HepG2 (cell line): ENCODE results near the gene MRPL58. TPM values are rescaled to one million over a fixed set of nuclear protein-coding genes. Genes with fewer than 3 reads are reported as not detected.

Experiments
- ARNT ChIP-seq: fragments of 450-650 bp; IDR thresholded peaks from 2 replicates; pipeline ENCODE4 v1.6.1; 2017
- BCL3 ChIP-seq: sonication (generic); formaldehyde crosslinking; IDR thresholded peaks from 2 replicates; pipeline ENCODE4 v1.5.1; 2020; ENCODE audit warnings: mild to moderate bottlenecking, missing genetic modification reagents, moderate library complexity
- DZIP1 ChIP-seq: sonication (generic); formaldehyde crosslinking; IDR thresholded peaks from 2 replicates; pipeline ENCODE4 v1.5.0; 2020; ENCODE audit warnings: mild to moderate bottlenecking, missing genetic modification reagents
- GABPA ChIP-seq, 2 experiments: IDR thresholded peaks; 2 replicates each; pipeline ENCODE4 v1.6.1; 2011 to 2016; ENCODE audit warnings: low read depth in 2 of 2, low read length in 1 of 2, missing biosample characterization in 1 of 2, missing genetic modification characterization in 1 of 2
- HOXA3 ChIP-seq: sonication (generic); formaldehyde crosslinking; IDR thresholded peaks from 2 replicates; pipeline ENCODE4 v1.5.0; 2020; ENCODE audit warnings: missing genetic modification reagents
- PHF20 ChIP-seq: sonication (generic); formaldehyde crosslinking; IDR thresholded peaks from 2 replicates; pipeline ENCODE4 v1.5.0; 2020; ENCODE audit warnings: mild to moderate bottlenecking, missing genetic modification reagents
- SATB2 ChIP-seq: sonication (generic); formaldehyde crosslinking; IDR thresholded peaks from 2 replicates; pipeline ENCODE4 v1.5.0; 2020; ENCODE audit warnings: missing genetic modification reagents
- STAG1 ChIP-seq: sonication (generic); formaldehyde crosslinking; IDR thresholded peaks from 2 replicates; pipeline ENCODE4 v1.4.0; 2020; ENCODE audit warnings: missing genetic modification reagents
- USF2 ChIP-seq, 2 experiments: sonication (generic) in 1 of 2; formaldehyde crosslinking in 1 of 2; IDR thresholded peaks; 2 replicates each; pipeline versions ENCODE4 v1.5.1 to v1.6.1; 2011 to 2020; ENCODE audit warnings: borderline replicate concordance in 1 of 2, low read depth in 1 of 2, low read length in 1 of 2, mild to moderate bottlenecking in 1 of 2, missing genetic modification reagents in 1 of 2, moderate library complexity in 1 of 2
- ZBTB26 ChIP-seq: IDR thresholded peaks from 2 replicates; pipeline ENCODE4 v1.6.1; 2016; ENCODE audit warnings: missing compliant biosample characterization, missing genetic modification reagents, borderline replicate concordance
- ZNF432 ChIP-seq: sonication (generic); formaldehyde crosslinking; IDR thresholded peaks from 2 replicates; pipeline ENCODE4 v1.5.0; 2020; ENCODE audit warnings: missing genetic modification reagents, mild to moderate bottlenecking, borderline replicate concordance
- ZNF574 ChIP-seq: sonication (generic); formaldehyde crosslinking; IDR thresholded peaks from 2 replicates; pipeline ENCODE4 v1.4.0; 2020; ENCODE audit warnings: missing genetic modification reagents
- ZNF589 ChIP-seq: sonication (generic); formaldehyde crosslinking; conservative IDR thresholded peaks from 2 replicates; pipeline ENCODE4 v1.8.0; 2022; ENCODE audit warnings: mild to moderate bottlenecking, moderate library complexity, missing genetic modification reagents
- ZNF768 ChIP-seq: sonication (generic); formaldehyde crosslinking; IDR thresholded peaks from 2 replicates; pipeline ENCODE4 v1.4.0; 2020; ENCODE audit warnings: missing genetic modification reagents
- ZNF772 ChIP-seq: sonication (generic); formaldehyde crosslinking; IDR thresholded peaks from 2 replicates; pipeline ENCODE4 v1.5.0; 2020; ENCODE audit warnings: mild to moderate bottlenecking, missing genetic modification reagents
- ZNF776 ChIP-seq: sonication (generic); formaldehyde crosslinking; IDR thresholded peaks from 2 replicates; pipeline ENCODE4 v1.4.0; 2020; ENCODE audit warnings: mild to moderate bottlenecking, missing genetic modification reagents
- polyA plus RNA-seq, 8 experiments: library from polyadenylated mRNA; depleted of rRNA in 3 of 8; stranded (reverse) in 7 of 8; unstranded in 1 of 8; fragments of >200 nt; fragmentation: Illumina TruSeq in 4 of 8; extraction: Trizol in 4 of 8; gene quantifications; 2 replicates each; pipeline versions ENCODE4 v1.2.1 to v1.2.3, GENCODE V29; 2011 to 2016; ENCODE audit warnings: low read depth in 4 of 8, missing spikeins in 1 of 8, mixed read lengths in 1 of 8; ENCODE audit not compliant: insufficient read depth in 1 of 8
- total RNA-seq, 5 experiments: library from RNA; depleted of rRNA; stranded (reverse); fragments of >200 nt; fragmentation: Illumina TruSeq; extraction: Trizol; gene quantifications; 2 replicates each; pipeline ENCODE4 v1.2.3, GENCODE V29; 2016; ENCODE audit warnings: low read depth in 1 of 5

Gene MRPL58
- total and polyA plus RNA-seq, 2 of the 13 experiments (the other 11 are each of a cell fraction or from before 2014, with no cell fraction given), result 44.9 to 68.9 TPM

- TF ChIP-seq USF2 (IDR thresholded peaks at IDR 0.05; ENCODE audit: low read depth, low read length), result peak; percentile 17; the same call in 1 of the 2 replicates
- TF ChIP-seq USF2 (CRISPR knock-in tag; IDR thresholded peaks at IDR 0.05; ENCODE audit: borderline replicate concordance), result no peak; the same call in 1 of the 2 replicates
- TF ChIP-seq GABPA (IDR thresholded peaks at IDR 0.05; ENCODE audit: low read depth, low read length), result peak; percentile 91
- peak; percentile 94 for TF ChIP-seq GABPA (CRISPR knock-in tag; IDR thresholded peaks at IDR 0.05; ENCODE audit: low read depth)
- TF ChIP-seq BCL3 (CRISPR knock-in tag), result peak; percentile 87; the same call in 1 of the 2 replicates
- TF ChIP-seq DZIP1 (CRISPR knock-in tag), result 0 out of 2 replicates have a peak, but pooled peaks have one; percentile 75
- peak; percentile 90 for TF ChIP-seq ZNF776 (CRISPR knock-in tag)
- TF ChIP-seq ZNF772 (CRISPR knock-in tag), result no peak; the same call in none of the 2 replicates
- TF ChIP-seq ZNF432 (CRISPR knock-in tag), result no peak
- peak; percentile 79 for TF ChIP-seq ZNF589
- TF ChIP-seq SATB2 (CRISPR knock-in tag), result no peak
- peak; percentile 86 for TF ChIP-seq PHF20 (CRISPR knock-in tag)
- no peak for TF ChIP-seq ARNT
- peak; percentile 78; the same call in 1 of the 2 replicates for TF ChIP-seq ZNF768 (CRISPR knock-in tag)
- TF ChIP-seq ZBTB26, result no peak; the same call in 1 of the 2 replicates
- TF ChIP-seq HOXA3, result peak; percentile 76
- peak; percentile 84; the same call in 1 of the 2 replicates for TF ChIP-seq ZNF574 (CRISPR knock-in tag)
- TF ChIP-seq STAG1 (CRISPR knock-in tag), result 0 out of 2 replicates have a peak, but pooled peaks have one; percentile 4
Measured at GRCh38 chr17:75046407-75047289, 34.2 kb downstream of the MRPL58 start, which contains the start of the genes ATP5PD and KCTD2 (continued).
